GM12892 (cell line): ENCODE measurements around the gene TBC1D22A.

Experiments used
- POLR2A ChIP-seq: IDR thresholded peaks from 2 replicates; pipeline ENCODE4 v1.6.1; 2011; ENCODE audit warnings: low read depth, low read length, control low read depth
- POLR2AphosphoS5 ChIP-seq: IDR thresholded peaks from 2 replicates; pipeline ENCODE4 v1.6.1; 2011; ENCODE audit warnings: low read depth, low read length, control low read depth
- TAF1 ChIP-seq: IDR thresholded peaks from 2 replicates; pipeline ENCODE4 v1.6.1; 2011; ENCODE audit warnings: low read depth, mild to moderate bottlenecking, control low read depth, low read length, borderline replicate concordance

DNA sequence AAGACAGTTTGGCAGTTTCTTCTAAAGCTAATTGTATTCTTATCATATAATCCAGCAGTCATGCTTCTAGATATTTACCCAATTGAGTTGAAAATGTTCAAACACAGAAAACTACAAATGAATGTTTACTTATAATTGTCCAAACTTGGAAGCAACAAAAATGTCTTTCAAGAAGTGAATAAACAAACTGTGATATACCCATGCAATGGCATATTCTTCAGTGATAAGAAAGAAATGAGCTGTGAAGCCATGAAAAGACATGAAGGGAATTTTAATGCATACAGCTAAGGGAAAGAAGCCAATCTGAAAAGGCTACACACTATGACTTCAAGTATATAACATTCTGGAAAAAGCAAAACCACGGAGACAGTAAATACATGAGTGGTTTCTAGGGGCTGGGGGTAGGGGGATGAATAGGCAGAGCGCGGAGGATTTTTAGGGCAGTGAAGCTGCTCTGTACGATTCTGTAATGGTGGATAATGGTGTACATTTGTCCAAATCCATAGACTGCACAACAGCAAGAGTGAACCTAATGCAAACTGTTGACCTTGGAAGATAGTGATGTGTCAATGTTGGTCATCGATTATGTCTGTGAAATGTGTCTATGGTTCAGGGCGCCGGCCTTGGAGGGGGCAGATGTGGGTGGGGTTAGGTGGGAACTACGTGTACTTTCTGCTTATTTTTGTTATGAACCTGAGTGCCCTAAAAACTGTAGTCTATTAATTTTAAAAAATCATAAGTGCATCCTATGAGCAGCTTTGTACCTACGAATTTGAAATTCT is 424.9 kb downstream of the TBC1D22A start:
- TF ChIP-seq POLR2A (no peak), POLR2AphosphoS5 (no peak), TAF1 (no peak)
